Breast epithelium (tissue), 3 donors: Measurements from ENCODE around the gene HDAC4.

Experiments
- CTCF ChIP-seq, 3 donors: fragments of 450-650 bp; IDR thresholded peaks; one replicate each; pipeline ENCODE4 v1.5.1; 2016 to 2017; ENCODE audit warnings: antibody characterized with exemption in 3 of 3, mild to moderate bottlenecking in 3 of 3, moderate library complexity in 3 of 3
- POLR2A ChIP-seq: fragments of 450-650 bp; IDR thresholded peaks from one replicate; pipeline ENCODE4 v1.6.1; 2016; ENCODE audit warnings: antibody characterized with exemption, mild to moderate bottlenecking, moderate library complexity

GRCh38 chr2:239033801-239034560 is 366.8 kb downstream of the HDAC4 start:
- no peak for TF ChIP-seq POLR2A
- TF ChIP-seq CTCF (IDR thresholded peaks at IDR 0.05) = no peak
